GM12878 (cell line): Measurements from ENCODE around the gene CD34. TPM values are rescaled to one million over a fixed set of nuclear protein-coding genes. Genes with fewer than 3 reads are reported as not detected.

Source experiments
- ATAC-seq: fragments of 200-7000 bp; cut with Tn5 transposase; 3 replicates; pipeline ENCODE4 v1.9.1; 2020; ENCODE audit warnings: mild to moderate bottlenecking, moderate library complexity
- BruUV-seq: library from RNA; stranded (reverse); fragments of 400-500 nt; replicated peaks from 2 replicates; lab custom pipeline; 2021; lab: Mats Ljungman, UMichigan
- CTCF ChIA-PET: fragments of 300-600 bp; sonication (Branson Sonifier 250); formaldehyde crosslinking; extraction: SDS; loops from one replicate; lab custom pipeline; 2021; ENCODE audit warnings: inconsistent platforms; lab: Yijun Ruan, JAX
- POLR2A ChIA-PET: fragments of 350-600 bp; formaldehyde crosslinking; extraction: SDS; loops from one replicate; lab custom pipeline; 2021; ENCODE audit warnings: inconsistent platforms; lab: Charles Lee
- RAD21 ChIA-PET: fragments of 300-600 bp; sonication (Branson Sonifier 250); formaldehyde crosslinking; loops from one replicate; lab custom pipeline; 2023; ENCODE audit warnings: antibody characterized with exemption; ENCODE audit not compliant: unreplicated experiment; lab: Charles Lee
- SMC1A ChIA-PET: fragments of 300-600 bp; sonication (Branson Sonifier 250); formaldehyde crosslinking; loops from one replicate; lab custom pipeline; 2023; ENCODE audit not compliant: unreplicated experiment, uncharacterized antibody; lab: Charles Lee
- DNase-seq: peaks from one replicate; pipeline ENCODE4 v3.0.0-alpha.2; 2011; ENCODE audit warnings: low read depth, low spot score
- FAIRE-seq: peaks from 3 replicates; lab custom pipeline; 2011; peaks lifted over from hg19 to GRCh38; lab: Jason Lieb, UNC
- H2AFZ ChIP-seq: 2 replicates; pipeline ENCODE4 v1.6.0; 2011; ENCODE audit warnings: low read depth, low read length, control low read depth; ENCODE audit not compliant: control insufficient read depth
- H3K27ac ChIP-seq: 2 replicates; pipeline ENCODE4 v1.5.1; 2011; ENCODE audit warnings: control low read depth; ENCODE audit not compliant: control insufficient read depth, insufficient read depth
- H3K27me3 ChIP-seq, 2 experiments: replicated peaks in 1 of 2; 2 replicates each; pipeline versions ENCODE4 v1.6.0 to v1.6.1; 2011; ENCODE audit warnings: low read length in 1 of 2; ENCODE audit not compliant: control insufficient read depth in 2 of 2, insufficient read depth in 2 of 2
- H3K36me3 ChIP-seq, 2 experiments: 2 replicates each; pipeline ENCODE4 v1.5.1; 2011; ENCODE audit warnings: low read length in 1 of 2; ENCODE audit not compliant: control insufficient read depth in 2 of 2, insufficient read depth in 2 of 2
- H3K4me1 ChIP-seq: 2 replicates; pipeline ENCODE4 v1.6.1; 2011; ENCODE audit warnings: mild to moderate bottlenecking, low read length, moderate library complexity, mixed read lengths; ENCODE audit not compliant: control insufficient read depth, insufficient read depth
- H3K4me2 ChIP-seq: 2 replicates; pipeline ENCODE4 v1.6.0; 2011; ENCODE audit warnings: control low read depth; ENCODE audit not compliant: control insufficient read depth, insufficient read depth
- H3K4me3 ChIP-seq: fragments of 200-600 bp; sonication (generic); 2 replicates; pipeline ENCODE4 v1.5.1; 2016
- H3K79me2 ChIP-seq: 2 replicates; pipeline ENCODE4 v1.6.0; 2011; ENCODE audit warnings: low read length; ENCODE audit not compliant: control insufficient read depth, insufficient read depth
- H3K9ac ChIP-seq: 2 replicates; pipeline ENCODE4 v1.8.0; 2011; ENCODE audit warnings: low read length, control low read depth, mixed read lengths; ENCODE audit not compliant: control insufficient read depth, insufficient read depth
- H3K9me3 ChIP-seq: replicated peaks from 3 replicates; pipeline ENCODE4 v1.5.1; 2011; ENCODE audit warnings: mild to moderate bottlenecking, low read length; ENCODE audit not compliant: control insufficient read depth, insufficient read depth
- H4K20me1 ChIP-seq: 2 replicates; pipeline ENCODE4 v1.6.0; 2011; ENCODE audit not compliant: control insufficient read depth, insufficient read depth
- ATF7 ChIP-seq: fragments of 450-650 bp; IDR thresholded peaks from 2 replicates; pipeline ENCODE4 v1.6.1; 2016; ENCODE audit warnings: low read depth, mild to moderate bottlenecking
- BRCA1 ChIP-seq: IDR thresholded peaks from 2 replicates; pipeline ENCODE4 v1.6.1; 2011; ENCODE audit warnings: low read depth, low read length, improper control_type of control experiment
- CREM ChIP-seq: IDR thresholded peaks from 2 replicates; pipeline ENCODE4 v1.6.1; 2014; ENCODE audit warnings: antibody characterized with exemption, low read depth
- DPF2 ChIP-seq: fragments of 450-650 bp; IDR thresholded peaks from 2 replicates; pipeline ENCODE4 v1.6.1; 2017; ENCODE audit warnings: mild to moderate bottlenecking
- ELK1 ChIP-seq: IDR thresholded peaks from 2 replicates; pipeline ENCODE4 v1.6.1; 2012; ENCODE audit warnings: low read depth, low read length, improper control_type of control experiment
- ETV6 ChIP-seq, 2 experiments: fragments of 450-650 bp in 1 of 2; IDR thresholded peaks in 1 of 2; conservative IDR thresholded peaks in 1 of 2; 2 replicates each; pipeline ENCODE4 v1.6.1; 2014; ENCODE audit warnings: antibody characterized with exemption in 1 of 2, borderline replicate concordance in 1 of 2, low read depth in 1 of 2, mild to moderate bottlenecking in 1 of 2, moderate library complexity in 1 of 2
- HDAC6 ChIP-seq: fragments of 200-600 bp; sonication (generic); IDR thresholded peaks from one replicate; pipeline ENCODE4 v1.8.0; 2017; ENCODE audit warnings: antibody characterized with exemption; ENCODE audit not compliant: unreplicated experiment
- JUND ChIP-seq: IDR thresholded peaks from 2 replicates; pipeline ENCODE4 v1.6.1; 2012; ENCODE audit warnings: low read depth, mild to moderate bottlenecking, low read length, improper control_type of control experiment, moderate library complexity
- MLLT1 ChIP-seq: fragments of 450-650 bp; IDR thresholded peaks from 2 replicates; pipeline ENCODE4 v1.6.1; 2016; ENCODE audit warnings: mild to moderate bottlenecking
- MXI1 ChIP-seq: fragments of 150-350 bp; IDR thresholded peaks from 2 replicates; pipeline ENCODE4 v1.6.1; 2011; ENCODE audit warnings: low read depth, mild to moderate bottlenecking, inconsistent platforms, low read length, improper control_type of control experiment
- RUNX3 ChIP-seq: IDR thresholded peaks from 2 replicates; pipeline ENCODE4 v1.6.1; 2012; ENCODE audit warnings: low read length, inconsistent platforms
- SMAD1 ChIP-seq: fragments of 450-650 bp; IDR thresholded peaks from 2 replicates; pipeline ENCODE4 v1.6.1; 2018; ENCODE audit warnings: mild to moderate bottlenecking, low read depth; ENCODE audit not compliant: partially characterized antibody
- TARDBP ChIP-seq: IDR thresholded peaks from 2 replicates; pipeline ENCODE4 v1.6.1; 2016; ENCODE audit warnings: borderline replicate concordance
- TCF12 ChIP-seq: IDR thresholded peaks from 2 replicates; pipeline ENCODE4 v1.6.1; 2011; ENCODE audit warnings: low read depth, mild to moderate bottlenecking, low read length
- TCF3 ChIP-seq: IDR thresholded peaks from 2 replicates; pipeline ENCODE4 v1.6.1; 2012; ENCODE audit warnings: low read depth, mild to moderate bottlenecking, low read length, borderline replicate concordance; ENCODE audit not compliant: insufficient read depth
- WGBS: methylation state at CpG from one replicate; pipeline ENCODE4 v1.1.6; 2016; ENCODE audit warnings: low lambda C conversion rate; ENCODE audit not compliant: insufficient replicate concordance, insufficient coverage; ENCODE audit errors: missing lambda C conversion rate; 5-methylcytosine and 5-hydroxymethylcytosine counted together
- in situ Hi-C: fragments of 300-500 bp; cut with MboI; formaldehyde crosslinking; loops from 9 replicates; pipeline ENCODE4 v1.14.3; 2018; ENCODE audit warnings: mixed read lengths
- intact Hi-C: fragments of 100-400 bp; cut with micrococcal nuclease; formaldehyde crosslinking; loops from one replicate; pipeline ENCODE4 v1.14.2; 2022; ENCODE audit not compliant: unreplicated experiment
- polyA plus RNA-seq, 11 experiments: library from polyadenylated mRNA; depleted of rRNA in 4 of 11; unstranded in 6 of 11; stranded (reverse) in 5 of 11; fragments of >200 nt; fragmentation: Nextera tagmentation in 4 of 11; fragmentation: Illumina TruSeq in 1 of 11; extraction: Ambion mirVana in 4 of 11; extraction: Trizol in 1 of 11; gene quantifications; 1 replicate in 1 of 11; 2 replicates in 10 of 11; pipeline versions ENCODE4 v1.2.1 to v1.2.3, GENCODE V29; 2011 to 2016; ENCODE audit warnings: inconsistent platforms in 2 of 11, missing spikeins in 2 of 11, low read depth in 1 of 11
- total RNA-seq, 4 experiments: library from RNA; depleted of rRNA in 3 of 4; stranded (reverse); fragments of >200 nt in 3 of 4; fragmentation: Illumina TruSeq in 1 of 4; extraction: Trizol in 1 of 4; gene quantifications; 2 replicates each; pipeline versions ENCODE4 v1.2.1 to v1.2.3, GENCODE V29; 2013 to 2021
- TF ChIP-seq, protein P1 (sequence below): fragments of 450-650 bp; formaldehyde crosslinking; IDR thresholded peaks from 2 replicates; pipeline ENCODE4 v1.5.0; 2022; ENCODE audit warnings: mild to moderate bottlenecking, missing genetic modification characterization

CD34 gene
- total and polyA plus RNA-seq, 10 of the 15 experiments (the other 5 are each of a cell fraction or from before 2014, with no cell fraction given): under 0.01 to 0.08 (median 0.02) TPM; not detected in 6

DNA sequence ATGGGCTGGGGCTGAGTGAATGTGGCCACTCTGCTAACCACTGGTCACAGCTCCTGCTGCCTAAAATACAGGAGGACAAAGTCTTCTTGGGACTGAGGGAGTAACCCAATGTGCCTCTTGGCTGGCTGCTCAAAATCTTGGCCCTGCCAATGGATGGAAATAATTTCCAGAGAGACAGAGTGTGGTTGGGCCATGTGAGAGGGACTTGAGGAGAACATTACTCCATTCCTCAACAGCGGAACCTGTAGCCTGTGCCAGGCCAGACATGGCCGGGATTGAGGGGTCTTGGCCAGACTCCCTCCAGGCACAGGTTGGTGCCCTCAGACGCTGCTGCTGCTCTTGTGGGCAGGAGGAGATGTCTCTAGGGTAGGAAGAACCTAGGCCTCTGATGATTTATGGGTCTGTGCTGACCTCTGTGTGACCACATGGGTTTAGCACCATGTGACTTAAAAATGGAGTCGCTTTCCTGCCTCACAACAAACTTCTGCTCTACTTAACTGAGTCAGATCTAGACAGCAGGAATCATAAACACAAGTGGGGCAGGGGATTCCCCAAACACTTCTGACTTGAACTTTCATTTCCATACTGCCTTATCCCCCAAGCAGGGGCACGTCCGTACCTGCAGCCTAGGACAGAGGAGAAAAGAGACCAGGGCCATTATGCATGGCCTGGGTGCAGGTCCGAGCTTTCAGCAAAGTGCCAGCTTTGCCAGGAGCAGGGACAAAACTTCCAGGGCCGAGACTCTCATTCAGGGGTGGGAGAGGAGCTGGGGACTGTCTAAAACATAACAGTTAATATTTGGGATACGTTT, 79.2 kb downstream of the CD34 start:
- H3K4me1 ChIP-seq: peaks cover 44% of the 10 kb centered on the region
- in situ Hi-C loops: loop anchor here (5.0 kb wide), 1 partner anchor 36 kb away; no protein-coding TSS in a partner anchor
- TF ChIP-seq TCF12 (no peak), ELK1 (no peak), BRCA1 (no peak), TARDBP (no peak), ATF7 (peak; percentile 83), RUNX3 (peak; percentile 74), TCF3 (no peak), CREM (peak; percentile 48; the same call in 1 of the 2 replicates), JUND (peak; percentile 87), SMAD1 (peak; percentile 20), MLLT1 (peak; percentile 70; the same call in 1 of the 2 replicates), MXI1 (peak; percentile 48; the same call in 1 of the 2 replicates), HDAC6 (no peak), DPF2 (peak; percentile 78; the same call in 1 of the 2 replicates), ETV6 (conservative IDR thresholded peaks at IDR 0.05 in 1 of 2, IDR thresholded peaks at IDR 0.05 in 1 of 2; ENCODE audit: borderline replicate concordance in 1 of 2, low read depth in 1 of 2) (peak in 1 of 2 experiments; percentile 31; a peak in 1 of 4 replicates)
- TF ChIP-seq, protein P1, sequence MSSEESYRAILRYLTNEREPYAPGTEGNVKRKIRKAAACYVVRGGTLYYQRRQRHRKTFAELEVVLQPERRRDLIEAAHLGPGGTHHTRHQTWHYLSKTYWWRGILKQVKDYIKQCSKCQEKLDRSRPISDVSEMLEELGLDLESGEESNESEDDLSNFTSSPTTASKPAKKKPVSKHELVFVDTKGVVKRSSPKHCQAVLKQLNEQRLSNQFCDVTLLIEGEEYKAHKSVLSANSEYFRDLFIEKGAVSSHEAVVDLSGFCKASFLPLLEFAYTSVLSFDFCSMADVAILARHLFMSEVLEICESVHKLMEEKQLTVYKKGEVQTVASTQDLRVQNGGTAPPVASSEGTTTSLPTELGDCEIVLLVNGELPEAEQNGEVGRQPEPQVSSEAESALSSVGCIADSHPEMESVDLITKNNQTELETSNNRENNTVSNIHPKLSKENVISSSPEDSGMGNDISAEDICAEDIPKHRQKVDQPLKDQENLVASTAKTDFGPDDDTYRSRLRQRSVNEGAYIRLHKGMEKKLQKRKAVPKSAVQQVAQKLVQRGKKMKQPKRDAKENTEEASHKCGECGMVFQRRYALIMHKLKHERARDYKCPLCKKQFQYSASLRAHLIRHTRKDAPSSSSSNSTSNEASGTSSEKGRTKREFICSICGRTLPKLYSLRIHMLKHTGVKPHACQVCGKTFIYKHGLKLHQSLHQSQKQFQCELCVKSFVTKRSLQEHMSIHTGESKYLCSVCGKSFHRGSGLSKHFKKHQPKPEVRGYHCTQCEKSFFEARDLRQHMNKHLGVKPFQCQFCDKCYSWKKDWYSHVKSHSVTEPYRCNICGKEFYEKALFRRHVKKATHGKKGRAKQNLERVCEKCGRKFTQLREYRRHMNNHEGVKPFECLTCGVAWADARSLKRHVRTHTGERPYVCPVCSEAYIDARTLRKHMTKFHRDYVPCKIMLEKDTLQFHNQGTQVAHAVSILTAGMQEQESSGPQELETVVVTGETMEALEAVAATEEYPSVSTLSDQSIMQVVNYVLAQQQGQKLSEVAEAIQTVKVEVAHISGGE (CRISPR knock-in tag): no peak

More for the DNA sequence above, 79.2 kb downstream of the CD34 start:
- H3K4me2 ChIP-seq: peak overlapping the region; percentile 81
- H3K27me3 ChIP-seq: no peaks in the 10 kb centered on the region
- SMC1A ChIA-PET: interaction anchor here (1.0 to 12.8 kb wide), 11 partner anchors 8 to 104 kb away, joined by 3 to 444 read pairs (median 6); no protein-coding TSS in a partner anchor
- DNase-seq (peak; percentile 94), ATAC-seq (peak; percentile 90), FAIRE-seq (peak; percentile 57)
- POLR2A ChIA-PET: interaction anchor here (0.8 to 20.7 kb wide), 6 partner anchors 9 to 79 kb away, joined by 3 to 620 read pairs (median 10); no protein-coding TSS in a partner anchor
- intact Hi-C loops: no loop called here
- peak overlapping the region; percentile 50; the same call in 1 of the 2 replicates for H3K4me3 ChIP-seq
- H3K9me3 ChIP-seq: no peaks in the 10 kb centered on the region
- peak overlapping the region; percentile 47 for H3K9ac ChIP-seq
- H3K27ac ChIP-seq: peak overlapping the region; percentile 80
- peaks cover 24% of the 10 kb centered on the region for H3K79me2 ChIP-seq
- no peaks in the 10 kb centered on the region for H3K36me3 ChIP-seq
- CTCF ChIA-PET: interaction anchor here (0.8 to 26.0 kb wide), 10 partner anchors 8 to 53 kb away, joined by 3 to 821 read pairs (median 4); no protein-coding TSS in a partner anchor
- RAD21 ChIA-PET: interaction anchor here (1.9 to 14.2 kb wide), 4 partner anchors 9 to 54 kb away, joined by 5 to 265 read pairs (median 97); no protein-coding TSS in a partner anchor
- 18% methylated on average over 9 of the region's 9 CpGs for WGBS
- H4K20me1 ChIP-seq: no peaks in the 10 kb centered on the region
- BruUV-seq: no TSS peak
- peak overlapping the region; percentile 61; the same call in 1 of the 2 replicates for H2AFZ ChIP-seq
